ENCODE results near the gene TRAF6.

DNA sequence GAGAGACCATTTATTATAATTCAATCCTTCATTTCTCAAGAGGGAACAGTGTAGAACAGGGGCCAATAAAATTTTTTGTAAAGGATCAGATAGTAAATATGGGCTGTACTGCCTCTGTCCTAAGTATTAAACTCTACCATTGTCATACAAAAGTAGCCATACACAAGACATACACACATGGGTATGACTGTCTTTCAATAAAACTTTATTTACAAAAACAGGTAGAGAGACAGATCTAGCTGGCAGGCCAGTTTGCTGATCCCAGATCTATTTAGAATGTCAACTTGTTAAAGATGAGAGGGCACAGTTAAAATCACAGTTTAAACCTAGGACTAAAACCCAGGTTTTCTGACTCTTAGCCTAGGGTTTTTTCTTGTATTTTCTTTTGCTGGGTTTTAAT is 16.7 kb downstream of the TRAF6 start:
- TF ChIP-seq, protein P1, sequence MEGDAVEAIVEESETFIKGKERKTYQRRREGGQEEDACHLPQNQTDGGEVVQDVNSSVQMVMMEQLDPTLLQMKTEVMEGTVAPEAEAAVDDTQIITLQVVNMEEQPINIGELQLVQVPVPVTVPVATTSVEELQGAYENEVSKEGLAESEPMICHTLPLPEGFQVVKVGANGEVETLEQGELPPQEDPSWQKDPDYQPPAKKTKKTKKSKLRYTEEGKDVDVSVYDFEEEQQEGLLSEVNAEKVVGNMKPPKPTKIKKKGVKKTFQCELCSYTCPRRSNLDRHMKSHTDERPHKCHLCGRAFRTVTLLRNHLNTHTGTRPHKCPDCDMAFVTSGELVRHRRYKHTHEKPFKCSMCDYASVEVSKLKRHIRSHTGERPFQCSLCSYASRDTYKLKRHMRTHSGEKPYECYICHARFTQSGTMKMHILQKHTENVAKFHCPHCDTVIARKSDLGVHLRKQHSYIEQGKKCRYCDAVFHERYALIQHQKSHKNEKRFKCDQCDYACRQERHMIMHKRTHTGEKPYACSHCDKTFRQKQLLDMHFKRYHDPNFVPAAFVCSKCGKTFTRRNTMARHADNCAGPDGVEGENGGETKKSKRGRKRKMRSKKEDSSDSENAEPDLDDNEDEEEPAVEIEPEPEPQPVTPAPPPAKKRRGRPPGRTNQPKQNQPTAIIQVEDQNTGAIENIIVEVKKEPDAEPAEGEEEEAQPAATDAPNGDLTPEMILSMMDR (IDR thresholded peaks at IDR 0.05), result no peak
- TF ChIP-seq POLR2A (IDR thresholded peaks at IDR 0.05), result no peak
